NCI-H146 (cell line): ENCODE measurements around the gene ITIH5.

ENCODE experiments used
- DNase-seq: peaks from one replicate; lab custom pipeline; 2025; lab: John Stamatoyannopoulos, UW

ITIH5 gene

DNA sequence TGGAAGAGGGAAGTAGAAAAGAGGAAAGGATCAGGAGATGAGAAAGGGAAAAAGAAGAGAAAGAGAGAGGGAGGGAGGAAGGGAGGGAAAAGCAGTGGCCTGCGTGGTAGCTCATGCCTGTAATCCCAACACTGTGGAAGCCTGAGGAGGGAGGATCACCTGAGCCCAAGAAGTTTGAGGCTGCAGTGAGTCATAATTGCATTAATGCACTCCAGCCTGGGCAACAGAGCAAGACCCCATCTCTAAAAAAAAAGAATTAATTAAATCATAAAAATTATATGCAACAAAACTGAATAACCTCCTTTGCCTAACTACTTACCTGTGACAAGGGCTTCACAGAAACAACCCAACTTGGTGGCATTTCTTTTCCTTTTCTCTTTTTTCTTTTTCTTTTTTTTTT is 148.1 kb downstream of the ITIH5 start:
- DNase-seq, result no peak

DNA sequence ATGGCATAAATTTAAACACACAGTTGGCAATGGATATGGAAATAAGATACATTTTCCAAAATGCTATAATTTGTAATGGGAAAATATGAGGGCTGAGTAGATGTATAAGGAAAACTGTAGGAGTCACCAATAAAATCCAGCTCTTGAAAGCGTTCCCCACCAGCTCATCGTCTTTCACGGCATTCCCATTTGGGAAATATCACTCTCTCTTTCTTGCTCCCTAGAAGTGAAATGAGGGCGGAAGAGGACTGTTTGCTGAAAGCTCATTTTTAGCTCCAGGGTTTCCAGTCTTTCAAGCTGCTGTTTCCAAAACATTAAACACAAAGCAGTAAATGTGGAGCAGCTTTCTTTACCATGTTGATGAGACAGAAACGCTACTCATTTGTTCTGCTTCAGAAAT is 151.3 kb downstream of the ITIH5 start:
- no peak for DNase-seq

- DNase-seq, result no peak
These were observed 152.8 kb downstream of the ITIH5 start for GRCh38 chr10:7513936-7514335.

DNA sequence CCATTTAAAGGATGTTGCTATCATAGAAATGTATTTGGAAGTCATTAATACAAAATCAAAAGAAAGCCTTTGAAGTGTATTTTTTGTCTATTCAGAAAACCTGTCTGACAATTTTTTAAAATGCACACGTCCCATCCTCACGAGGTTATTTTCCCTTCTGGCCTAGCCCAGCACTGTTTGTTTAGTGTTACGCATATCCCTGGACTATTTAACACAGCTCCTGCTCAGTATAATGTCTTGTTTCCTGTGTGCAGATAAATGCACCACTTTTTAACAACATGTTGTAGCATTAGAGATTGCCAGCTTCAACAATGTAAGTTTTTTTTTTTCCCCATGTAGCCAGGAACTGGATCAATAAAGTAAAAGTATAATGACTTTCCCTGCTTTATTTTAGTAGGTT is 153.3 kb downstream of the ITIH5 start:
- DNase-seq, result no peak

GRCh38 chr10:7512487-7512886 is 154.3 kb downstream of the ITIH5 start:
- DNase-seq, result no peak

DNA sequence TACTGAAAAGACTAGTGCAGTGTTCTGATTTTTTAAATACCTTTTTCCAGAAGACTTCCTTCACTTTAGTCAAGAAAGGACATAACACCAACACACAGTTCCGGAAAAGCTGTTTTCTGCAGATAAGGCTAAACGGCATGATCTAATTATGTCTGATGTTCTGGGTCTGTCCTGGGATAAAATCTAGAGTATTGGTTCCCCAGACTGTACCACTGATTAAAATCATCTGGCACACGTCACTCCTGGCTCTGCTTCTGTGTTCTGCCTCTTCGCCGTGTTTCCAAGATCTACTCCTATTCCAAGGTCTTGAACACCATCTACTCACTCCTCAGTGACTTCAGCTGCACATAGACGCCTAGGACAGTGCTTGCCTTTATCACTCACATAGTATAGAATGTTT is 155.2 kb downstream of the ITIH5 start:
- no peak for DNase-seq
